Neural progenitor cell (in vitro differentiated cells): Measurements from ENCODE around the gene GPR152.

Experiments
- CTCF ChIP-seq: fragments of 200-600 bp; sonication (generic); IDR thresholded peaks from 2 replicates; pipeline ENCODE4 v1.5.1; 2017; ENCODE audit warnings: antibody characterized with exemption, mild to moderate bottlenecking
- EZH2 ChIP-seq: fragments of 200-600 bp; sonication (generic); IDR thresholded peaks from 2 replicates; pipeline ENCODE4 v1.6.1; 2017; ENCODE audit warnings: antibody characterized with exemption, mild to moderate bottlenecking, moderate library complexity

GRCh38 chr11:67486481-67487195 is 34.1 kb upstream of the GPR152 start:
- TF ChIP-seq CTCF (no peak), EZH2 (no peak)
